OCI-LY3 (cell line): ENCODE measurements around the gene TMEM132D.

Source experiments
- CTCF ChIP-seq: fragments of 200-600, 300-600 bp; sonication (generic); IDR thresholded peaks from 2 replicates; pipeline ENCODE4 v1.5.1; 2014; ENCODE audit warnings: antibody characterized with exemption, low read length, low read depth
- EZH2phosphoT487 ChIP-seq: fragments of 200-600 bp; shearing (Covaris generic); IDR thresholded peaks from 2 replicates; pipeline ENCODE4 v1.6.1; 2018; ENCODE audit warnings: antibody characterized with exemption, mixed run types, low read depth

- TF ChIP-seq EZH2phosphoT487 (no peak), CTCF (no peak)
These were observed 850.6 kb downstream of the TMEM132D start for GRCh38 chr12:129053232-129053631.
